GM12801 (cell line): ENCODE data around the gene MPZL3.

ENCODE experiments used
- CTCF ChIP-seq: IDR thresholded peaks from one replicate; pipeline ENCODE4 v1.5.1; 2011; ENCODE audit warnings: control low read depth; ENCODE audit not compliant: insufficient read length; ENCODE audit errors: extremely low read depth

Gene MPZL3

GRCh38 chr11:118290923-118291322 is 38.8 kb upstream of the MPZL3 start:
- TF ChIP-seq CTCF, result no peak

GRCh38 chr11:118289401-118289800 is 37.2 kb upstream of the MPZL3 start:
- no peak for TF ChIP-seq CTCF

GRCh38 chr11:118287006-118287405 is 34.8 kb upstream of the MPZL3 start:
- TF ChIP-seq CTCF, result no peak

- no peak for TF ChIP-seq CTCF
Measured at GRCh38 chr11:118286545-118286944, 34.4 kb upstream of the MPZL3 start.

GRCh38 chr11:118283756-118284350 is 31.7 kb upstream of the MPZL3 start:
- no peak for TF ChIP-seq CTCF

- TF ChIP-seq CTCF, result no peak
Measured at GRCh38 chr11:118283037-118283636, 31.0 kb upstream of the MPZL3 start.

GRCh38 chr11:118282606-118283005 is 30.4 kb upstream of the MPZL3 start:
- no peak for TF ChIP-seq CTCF

GRCh38 chr11:118281284-118281683 is 29.1 kb upstream of the MPZL3 start:
- no peak for TF ChIP-seq CTCF
